GM23338 (cell line): ENCODE measurements around the gene SYTL1.

Experiments
- CREB1 ChIP-seq: fragments of 250-450 bp; sonication (Bioruptor Pico); IDR thresholded peaks from 2 replicates; pipeline ENCODE4 v1.5.0; 2020; ENCODE audit warnings: low read depth, mild to moderate bottlenecking, moderate library complexity
- EZH2 ChIP-seq: fragments of 200-600 bp; sonication (generic); IDR thresholded peaks from one replicate; pipeline ENCODE4 v1.8.0; 2017; ENCODE audit warnings: antibody characterized with exemption, mild to moderate bottlenecking, low read depth; ENCODE audit not compliant: unreplicated experiment
- POLR2AphosphoS5 ChIP-seq: IDR thresholded peaks from 2 replicates; pipeline ENCODE4 v1.6.1; 2016; ENCODE audit warnings: antibody characterized with exemption, low read depth
- TF ChIP-seq, protein P1 (sequence below), 2 experiments: fragments of 200-600 bp in 1 of 2; sonication (generic) in 1 of 2; conservative IDR thresholded peaks; 2 replicates each; pipeline versions ENCODE4 v1.5.1 to v1.6.1; 2016 to 2017; ENCODE audit warnings: antibody characterized with exemption in 2 of 2, low read depth in 2 of 2, mild to moderate bottlenecking in 2 of 2, moderate library complexity in 1 of 2
- TF ChIP-seq, protein P2 (sequence below): IDR thresholded peaks from 2 replicates; pipeline ENCODE4 v1.6.1; 2016; ENCODE audit warnings: antibody characterized with exemption

DNA sequence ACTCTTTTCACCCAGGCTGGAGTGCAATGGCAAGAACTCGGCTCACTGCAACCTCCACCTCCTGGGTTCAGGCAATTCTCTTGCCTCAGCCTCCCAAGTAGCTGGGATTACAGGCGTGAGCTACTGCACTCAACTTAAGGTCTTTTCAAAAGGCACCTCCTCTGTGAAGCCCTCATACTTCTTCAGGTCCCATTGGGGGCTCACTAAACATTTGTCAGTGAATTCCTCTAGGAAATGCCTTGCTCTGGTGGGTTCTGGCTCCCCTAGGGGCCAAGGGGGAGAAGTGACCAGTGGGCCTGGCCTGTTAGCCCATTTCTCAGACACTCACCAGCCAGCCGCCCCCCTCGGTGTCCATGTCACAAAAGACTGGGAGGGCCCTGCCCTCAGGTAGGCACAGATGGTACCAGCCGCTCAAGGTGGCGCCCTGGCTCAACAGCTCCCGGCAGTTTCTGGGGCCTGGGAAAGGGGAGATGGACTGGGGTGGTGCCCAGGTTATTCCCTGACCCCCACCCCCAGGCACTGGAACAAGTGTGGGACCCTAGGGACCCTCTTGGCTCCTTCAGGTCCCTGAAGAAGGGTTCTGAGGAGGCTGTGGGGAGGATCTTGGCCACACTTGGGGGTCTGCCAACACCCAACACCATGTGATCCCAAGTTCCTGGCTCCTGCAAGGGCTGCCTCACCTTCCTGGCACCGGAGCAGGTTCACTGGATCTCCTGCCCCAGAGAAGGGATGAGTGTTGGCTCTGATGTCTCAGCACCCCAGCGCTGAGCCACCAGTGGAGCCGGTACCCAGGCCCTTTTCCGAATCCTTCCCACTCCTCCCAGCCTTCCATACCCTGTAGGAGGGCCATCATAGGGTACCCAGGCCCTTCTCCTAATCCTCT, 31.2 kb downstream of the SYTL1 start:
- TF ChIP-seq, protein P1, sequence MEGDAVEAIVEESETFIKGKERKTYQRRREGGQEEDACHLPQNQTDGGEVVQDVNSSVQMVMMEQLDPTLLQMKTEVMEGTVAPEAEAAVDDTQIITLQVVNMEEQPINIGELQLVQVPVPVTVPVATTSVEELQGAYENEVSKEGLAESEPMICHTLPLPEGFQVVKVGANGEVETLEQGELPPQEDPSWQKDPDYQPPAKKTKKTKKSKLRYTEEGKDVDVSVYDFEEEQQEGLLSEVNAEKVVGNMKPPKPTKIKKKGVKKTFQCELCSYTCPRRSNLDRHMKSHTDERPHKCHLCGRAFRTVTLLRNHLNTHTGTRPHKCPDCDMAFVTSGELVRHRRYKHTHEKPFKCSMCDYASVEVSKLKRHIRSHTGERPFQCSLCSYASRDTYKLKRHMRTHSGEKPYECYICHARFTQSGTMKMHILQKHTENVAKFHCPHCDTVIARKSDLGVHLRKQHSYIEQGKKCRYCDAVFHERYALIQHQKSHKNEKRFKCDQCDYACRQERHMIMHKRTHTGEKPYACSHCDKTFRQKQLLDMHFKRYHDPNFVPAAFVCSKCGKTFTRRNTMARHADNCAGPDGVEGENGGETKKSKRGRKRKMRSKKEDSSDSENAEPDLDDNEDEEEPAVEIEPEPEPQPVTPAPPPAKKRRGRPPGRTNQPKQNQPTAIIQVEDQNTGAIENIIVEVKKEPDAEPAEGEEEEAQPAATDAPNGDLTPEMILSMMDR (conservative IDR thresholded peaks at IDR 0.05; ENCODE audit: low read depth in 2 of 2) = peak; percentile 60 to 65
- no peak for TF ChIP-seq EZH2
- no peak for TF ChIP-seq POLR2AphosphoS5
- TF ChIP-seq, protein P2, sequence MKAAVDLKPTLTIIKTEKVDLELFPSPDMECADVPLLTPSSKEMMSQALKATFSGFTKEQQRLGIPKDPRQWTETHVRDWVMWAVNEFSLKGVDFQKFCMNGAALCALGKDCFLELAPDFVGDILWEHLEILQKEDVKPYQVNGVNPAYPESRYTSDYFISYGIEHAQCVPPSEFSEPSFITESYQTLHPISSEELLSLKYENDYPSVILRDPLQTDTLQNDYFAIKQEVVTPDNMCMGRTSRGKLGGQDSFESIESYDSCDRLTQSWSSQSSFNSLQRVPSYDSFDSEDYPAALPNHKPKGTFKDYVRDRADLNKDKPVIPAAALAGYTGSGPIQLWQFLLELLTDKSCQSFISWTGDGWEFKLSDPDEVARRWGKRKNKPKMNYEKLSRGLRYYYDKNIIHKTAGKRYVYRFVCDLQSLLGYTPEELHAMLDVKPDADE = no peak
- no peak for TF ChIP-seq CREB1 (CRISPR knock-in tag)
